Thyroid gland (tissue), 4 donors: ENCODE measurements around the gene CCDC157. TPM values are rescaled to one million over a fixed set of nuclear protein-coding genes. Genes with fewer than 3 reads are reported as not detected.

ENCODE experiments used
- DNase-seq, 2 donors: peaks; one replicate each; pipeline ENCODE4 v3.0.0-alpha.2; 2019
- H3K27ac ChIP-seq, 3 donors: fragments of 200-600 bp; sonication (generic); 1 replicate in 2 of 3; 2 replicates in 1 of 3; pipeline ENCODE4 v1.5.1; 2016 to 2019; ENCODE audit warnings: mild to moderate bottlenecking in 1 of 3, moderate library complexity in 1 of 3
- H3K27me3 ChIP-seq: fragments of 200-600 bp; sonication (generic); one replicate; pipeline ENCODE4 v1.5.1; 2019
- H3K36me3 ChIP-seq, 2 donors: fragments of 200-600 bp; sonication (generic); one replicate each; pipeline ENCODE4 v1.5.1; 2016 to 2019
- H3K4me1 ChIP-seq, 2 donors: fragments of 200-600 bp; sonication (generic); one replicate each; pipeline ENCODE4 v1.5.1; 2017 to 2019
- H3K4me3 ChIP-seq, 3 donors: fragments of 200-600 bp; sonication (generic); replicated peaks in 1 of 3; 1 replicate in 2 of 3; 2 replicates in 1 of 3; pipeline ENCODE4 v1.5.1; 2016; ENCODE audit warnings: mild to moderate bottlenecking in 1 of 3
- H3K9me3 ChIP-seq: fragments of 200-600 bp; sonication (generic); one replicate; pipeline ENCODE4 v1.5.1; 2017
- POLR2A ChIP-seq, 2 donors: fragments of 450-650 bp; IDR thresholded peaks; one replicate each; pipeline ENCODE4 v1.6.1; 2017; ENCODE audit warnings: antibody characterized with exemption in 2 of 2, mild to moderate bottlenecking in 2 of 2, moderate library complexity in 1 of 2
- WGBS, 2 donors: methylation state at CpG; one replicate each; pipeline ENCODE4 v1.1.5; 2017; 5-methylcytosine and 5-hydroxymethylcytosine counted together
- intact Hi-C: fragments of 100-400 bp; cut with DNase I; formaldehyde crosslinking; loops from one replicate; pipeline ENCODE4 v1.15.1; 2023
- total RNA-seq, 4 donors: library from RNA; depleted of rRNA; stranded (reverse); fragments of >200 nt; gene quantifications; one replicate each; pipeline ENCODE4 v1.2.3, GENCODE V29; 2016
- TF ChIP-seq, protein P1 (sequence below), 6 experiments: fragments of 200-600 bp in 3 of 6; fragments of 450-650 bp in 3 of 6; sonication (generic) in 3 of 6; IDR thresholded peaks; one replicate each; pipeline ENCODE4 v1.5.1; 2016 to 2019; ENCODE audit warnings: antibody characterized with exemption in 6 of 6, mild to moderate bottlenecking in 2 of 6, inconsistent platforms in 1 of 6, moderate library complexity in 1 of 6

Gene CCDC157
- total RNA-seq, 4 donors from 2014 or later = 8.1 to 18.3 (median 15.6) TPM

DNA sequence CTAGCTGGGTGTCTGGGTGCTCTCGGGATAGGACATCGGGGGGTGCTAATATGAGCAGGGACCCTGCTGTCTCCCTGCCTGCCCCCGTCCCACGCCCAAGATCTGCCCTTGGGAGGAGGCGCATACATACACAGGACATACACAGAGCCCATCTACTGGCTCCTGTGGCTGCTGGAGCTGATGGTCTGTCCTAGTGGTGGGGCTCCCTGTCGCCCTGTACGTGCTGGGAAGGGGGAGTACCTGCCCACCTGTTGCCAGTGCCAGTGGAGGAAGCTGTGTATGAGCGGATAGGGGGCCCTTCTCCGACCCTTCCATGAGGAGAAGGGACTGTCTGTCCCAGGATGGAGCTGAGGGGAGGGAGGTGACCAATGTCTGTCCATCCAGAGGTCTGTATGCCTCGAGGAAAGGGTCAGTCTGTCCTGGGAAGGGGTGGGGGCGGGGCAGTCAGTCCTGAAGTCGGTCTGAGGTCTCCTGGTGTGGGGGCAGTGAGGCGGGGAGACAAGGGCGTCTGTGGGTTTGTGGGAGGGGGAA is 31.0 kb upstream of the CCDC157 start:
- H3K4me1 ChIP-seq = peaks cover 28 to 53% of the 10 kb centered on the region in 2 donors
- TF ChIP-seq POLR2A (IDR thresholded peaks at IDR 0.05) = no peak
- TF ChIP-seq, protein P1, sequence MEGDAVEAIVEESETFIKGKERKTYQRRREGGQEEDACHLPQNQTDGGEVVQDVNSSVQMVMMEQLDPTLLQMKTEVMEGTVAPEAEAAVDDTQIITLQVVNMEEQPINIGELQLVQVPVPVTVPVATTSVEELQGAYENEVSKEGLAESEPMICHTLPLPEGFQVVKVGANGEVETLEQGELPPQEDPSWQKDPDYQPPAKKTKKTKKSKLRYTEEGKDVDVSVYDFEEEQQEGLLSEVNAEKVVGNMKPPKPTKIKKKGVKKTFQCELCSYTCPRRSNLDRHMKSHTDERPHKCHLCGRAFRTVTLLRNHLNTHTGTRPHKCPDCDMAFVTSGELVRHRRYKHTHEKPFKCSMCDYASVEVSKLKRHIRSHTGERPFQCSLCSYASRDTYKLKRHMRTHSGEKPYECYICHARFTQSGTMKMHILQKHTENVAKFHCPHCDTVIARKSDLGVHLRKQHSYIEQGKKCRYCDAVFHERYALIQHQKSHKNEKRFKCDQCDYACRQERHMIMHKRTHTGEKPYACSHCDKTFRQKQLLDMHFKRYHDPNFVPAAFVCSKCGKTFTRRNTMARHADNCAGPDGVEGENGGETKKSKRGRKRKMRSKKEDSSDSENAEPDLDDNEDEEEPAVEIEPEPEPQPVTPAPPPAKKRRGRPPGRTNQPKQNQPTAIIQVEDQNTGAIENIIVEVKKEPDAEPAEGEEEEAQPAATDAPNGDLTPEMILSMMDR (IDR thresholded peaks at IDR 0.05) = no peak
- WGBS, 2 donors = 4 to 37% methylated on average over 9 to 14 of the region's 14 CpGs

GRCh38 chr22:30326255-30326705 is 30.5 kb upstream of the CCDC157 start:
- Histone ChIP-seq H3K27ac (peak overlapping the region; percentile 20 to 84 (median 50)), H3K4me1 (peaks cover 28 to 48% of the 10 kb centered on the region in 2 donors), H3K4me3 (peak overlapping the region; percentile 44 to 99 (median 89)), H3K36me3 (peaks cover 2 to 4% of the 10 kb centered on the region in 2 donors), H3K27me3 (no peaks in the 10 kb centered on the region), H3K9me3 (no peaks in the 10 kb centered on the region)
- TF ChIP-seq, protein P1 (IDR thresholded peaks at IDR 0.05) = no peak
- no peak for TF ChIP-seq POLR2A (IDR thresholded peaks at IDR 0.05)
- WGBS, 2 donors = 0% methylated on average over 1 to 3 of the region's 34 CpGs
- intact Hi-C loops = loop anchor here (5.0 kb wide), 2 partner anchors 39 to 61 kb away; partner anchors contain the start of genes CASTOR1 and RNF215
- DNase-seq = peak; percentile 35 to 54

More for the DNA sequence above, 31.0 kb upstream of the CCDC157 start:
- no peaks in the 10 kb centered on the region for H3K9me3 ChIP-seq
- H3K27ac ChIP-seq = peak overlapping the region in 2 of 3 donors; percentile 20 to 84
- DNase-seq = peak in 1 of 2 donors; percentile 42
- no peaks in the 10 kb centered on the region for H3K27me3 ChIP-seq
- intact Hi-C loops = loop anchor here (5.0 kb wide), 2 partner anchors 38 to 62 kb away; partner anchors contain the start of genes CASTOR1 and RNF215
- H3K36me3 ChIP-seq = peaks cover 0 to 3% of the 10 kb centered on the region in 2 donors
- peak overlapping the region; percentile 44 to 99 (median 89) for H3K4me3 ChIP-seq

DNA sequence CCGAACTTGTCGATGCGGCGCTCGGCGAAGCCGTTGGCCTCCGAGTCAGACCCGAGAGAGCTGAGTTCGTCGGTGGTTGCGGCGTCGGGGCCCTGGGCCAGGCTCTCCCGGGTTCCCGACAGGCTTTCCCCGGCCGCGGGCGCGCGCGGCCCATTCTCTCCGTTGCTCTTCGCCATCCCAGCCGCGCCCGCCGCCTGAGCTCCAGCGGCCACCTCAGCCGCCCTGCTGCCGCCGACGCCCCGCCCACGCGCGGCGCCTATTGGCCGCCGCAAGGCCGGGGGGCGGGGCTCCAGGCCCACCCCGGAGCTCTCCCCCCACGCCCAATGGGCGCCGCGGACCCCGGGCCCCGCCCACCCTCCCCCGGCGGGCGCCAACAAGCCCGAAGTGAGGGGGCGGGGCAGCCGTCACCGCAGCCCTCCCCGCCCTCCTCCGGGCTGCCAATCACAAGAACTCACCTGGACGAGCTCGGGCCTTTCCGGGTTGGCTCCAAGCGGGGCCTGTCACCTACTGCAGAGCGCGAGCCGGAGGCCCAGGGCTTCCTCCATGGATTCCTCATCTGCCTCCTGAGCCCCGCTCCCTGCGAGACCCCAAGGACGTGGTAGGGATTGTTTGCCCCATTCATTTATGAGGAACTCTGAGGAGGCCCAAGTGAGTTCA is 30.0 kb upstream of the CCDC157 start, which contains the start of gene TBC1D10A:
TSS of gene TBC1D10A (minus strand) at position 236 of the 657 bp plus-strand sequence. CDS start at position 176, 60 bp downstream.
- intact Hi-C loops = loop anchor here (5.0 kb wide), 2 partner anchors 40 to 60 kb away; partner anchors contain the start of genes CASTOR1 and RNF215
- H3K27me3 ChIP-seq = no peaks in the 10 kb centered on the region
- peaks cover 28 to 43% of the 10 kb centered on the region in 2 donors for H3K4me1 ChIP-seq
- H3K36me3 ChIP-seq = peaks cover 4 to 5% of the 10 kb centered on the region in 2 donors
- 0% methylated on average over 10 to 17 of the region's 69 CpGs for WGBS, 2 donors
- peak; percentile 97 to 99 for DNase-seq
- peak within 1 kb of the TSS; percentile 59 to 84 (median 59) for H3K27ac ChIP-seq
- TF ChIP-seq, protein P1 (IDR thresholded peaks at IDR 0.05) = peak in 1 of 6 experiments; percentile 1
- TF ChIP-seq POLR2A (IDR thresholded peaks at IDR 0.05) = peak; percentile 53 to 90
- H3K4me3 ChIP-seq = peak within 1 kb of the TSS; percentile 44 to 99 (median 89)
- H3K9me3 ChIP-seq = no peaks in the 10 kb centered on the region

- Histone ChIP-seq H3K4me1 (peaks cover 28 to 34% of the 10 kb centered on the region in 2 donors), H3K27ac (peak overlapping the region in 2 of 3 donors; percentile 59 to 65), H3K27me3 (no peaks in the 10 kb centered on the region), H3K36me3 (peaks cover 5 to 8% of the 10 kb centered on the region in 2 donors), H3K9me3 (no peaks in the 10 kb centered on the region), H3K4me3 (no peak overlapping the region)
- peak; percentile 29 to 40 for DNase-seq
- WGBS, 2 donors = 70 to 78% methylated on average over 5 of the region's 5 CpGs
- intact Hi-C loops = loop anchor here (5.0 kb wide), 2 partner anchors 41 to 59 kb away; partner anchors contain the start of genes CASTOR1 and RNF215
- TF ChIP-seq, protein P1 (IDR thresholded peaks at IDR 0.05) = peak in 2 of 6 experiments; percentile 12 to 19
- no peak for TF ChIP-seq POLR2A (IDR thresholded peaks at IDR 0.05)
Observed at GRCh38 chr22:30327864-30328345, 28.9 kb upstream of the CCDC157 start.
